Epidermal melanocyte (primary cell): Measurements from ENCODE around the gene EVI5L.
"Not testable (repeated sequence)": the region's sequence is repeated elsewhere in the genome, so short reads cannot be mapped to it uniquely, and the experiment has no call there.

Experiments used
- DNase-seq: peaks from one replicate; pipeline ENCODE4 v3.0.0; 2011; ENCODE audit warnings: low spot score; ENCODE audit not compliant: insufficient read length

Gene EVI5L

GRCh38 chr19:7871437-7872305, 41.7 kb downstream of the EVI5L start:
- peak; percentile 77 for DNase-seq

GRCh38 chr19:7872306-7873204, 42.5 kb downstream of the EVI5L start:
- no peak for DNase-seq

- no peak for DNase-seq
Measured at GRCh38 chr19:7873304-7874075, 43.5 kb downstream of the EVI5L start.

- DNase-seq: peak; percentile 5
Measured at GRCh38 chr19:7874076-7874896, 44.3 kb downstream of the EVI5L start, which contains the start of gene PRR36. TSS of gene PRR36 (minus strand) at chr19:7874390. CDS start at chr19:7873689, 701 bp downstream.

DNA sequence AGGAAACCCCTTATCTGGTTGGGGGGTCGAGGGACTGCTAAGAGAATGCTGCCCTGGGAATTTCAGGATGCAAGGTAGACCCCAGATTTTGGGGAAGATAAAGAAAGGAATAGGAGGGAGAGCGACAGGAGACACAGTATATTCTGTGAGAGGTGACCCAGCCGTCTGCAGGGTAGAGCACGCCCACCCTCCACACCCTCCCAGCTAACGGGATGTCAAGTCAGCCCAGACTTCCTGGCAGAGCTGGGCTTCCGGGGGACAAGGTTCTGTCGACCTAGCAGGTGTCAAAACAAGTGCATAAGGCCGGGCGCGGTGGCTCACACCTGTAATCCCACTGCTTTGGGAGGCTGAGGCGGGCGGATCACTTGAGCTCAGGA, 44.9 kb downstream of the EVI5L start:
- no peak for DNase-seq

DNA sequence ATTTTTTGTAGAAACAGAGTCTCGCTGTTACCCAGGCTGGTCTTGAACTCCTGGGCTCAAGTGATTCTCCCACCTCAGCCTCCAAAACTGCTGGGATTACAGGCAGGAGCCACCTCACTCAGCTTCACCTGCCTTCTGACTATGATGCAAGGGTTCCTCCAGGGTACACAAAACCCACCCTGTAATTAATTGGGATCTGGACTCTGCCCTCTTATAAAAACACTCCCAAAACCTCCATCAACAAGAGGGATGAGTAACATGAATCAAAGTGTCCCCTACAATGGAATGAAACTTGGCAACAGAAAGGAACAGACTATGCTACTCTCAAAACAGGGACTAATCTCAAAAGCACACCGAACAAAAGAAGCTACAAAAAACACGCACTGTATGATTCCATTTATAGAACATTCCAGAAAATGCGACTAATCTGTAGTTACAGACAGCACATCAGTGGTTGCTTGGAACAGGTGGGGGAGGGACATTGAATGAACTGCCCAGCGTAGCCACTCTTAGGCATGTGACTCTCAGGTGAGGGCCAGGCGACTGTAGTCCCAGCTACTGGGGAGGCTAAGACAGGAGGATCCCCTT, 47.3 kb downstream of the EVI5L start:
- no peak for DNase-seq

DNA sequence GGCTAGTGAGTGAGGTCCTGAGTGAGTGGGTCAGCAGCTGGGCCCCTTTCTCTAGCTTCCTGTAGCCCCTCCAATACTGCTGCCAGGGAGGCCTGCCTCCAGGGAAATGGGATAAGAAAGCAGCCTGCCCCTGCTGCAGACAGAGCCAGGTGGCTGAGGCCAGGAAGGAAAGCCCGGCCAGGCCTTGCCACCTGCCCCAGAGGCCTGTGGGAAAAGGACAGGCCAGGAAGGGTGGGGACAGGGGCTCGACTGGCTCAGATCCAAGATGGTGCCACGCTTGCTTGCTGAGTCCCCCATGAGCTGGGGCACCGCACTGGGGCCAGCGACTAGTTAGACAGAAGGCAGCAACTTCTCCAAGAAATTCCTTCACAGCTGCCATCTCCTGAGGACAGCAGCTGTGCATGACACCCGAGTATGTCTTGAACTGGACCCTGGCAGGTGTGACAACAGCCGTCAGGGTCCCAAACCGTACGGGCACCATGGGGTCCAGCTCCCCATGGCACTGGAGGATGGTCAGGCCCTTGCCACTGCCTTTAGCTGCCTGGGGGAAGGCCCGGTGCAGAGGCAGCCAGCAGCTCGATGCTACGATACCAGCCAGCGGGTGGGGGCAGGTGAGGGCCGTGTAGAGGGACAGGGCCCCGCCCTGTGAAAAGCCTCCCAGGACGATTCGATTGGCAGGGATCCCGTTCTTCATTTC, 49.2 kb downstream of the EVI5L start:
- DNase-seq: no peak

DNA sequence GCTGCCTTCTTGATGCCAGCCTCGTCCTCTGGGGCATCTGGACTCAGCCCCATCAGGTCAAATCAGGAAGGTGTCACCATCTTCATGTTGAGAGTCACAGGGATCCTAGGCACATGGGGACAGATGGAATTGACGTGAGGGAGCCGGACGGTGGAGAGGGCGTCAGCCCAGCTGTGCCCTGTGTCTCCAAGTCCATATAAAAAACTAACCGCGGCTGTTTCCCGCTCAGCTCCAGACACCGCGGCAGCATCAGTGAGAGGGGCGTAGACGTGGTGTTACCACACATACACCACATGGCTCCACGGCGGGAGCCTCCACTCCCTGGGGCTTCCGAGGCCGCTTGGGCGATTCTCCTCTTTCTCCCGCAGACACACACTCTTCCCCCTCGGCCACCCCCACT, 49.8 kb downstream of the EVI5L start:
- DNase-seq: no peak

GRCh38 chr19:7881910-7882309, 51.9 kb downstream of the EVI5L start:
- DNase-seq: no peak

DNA sequence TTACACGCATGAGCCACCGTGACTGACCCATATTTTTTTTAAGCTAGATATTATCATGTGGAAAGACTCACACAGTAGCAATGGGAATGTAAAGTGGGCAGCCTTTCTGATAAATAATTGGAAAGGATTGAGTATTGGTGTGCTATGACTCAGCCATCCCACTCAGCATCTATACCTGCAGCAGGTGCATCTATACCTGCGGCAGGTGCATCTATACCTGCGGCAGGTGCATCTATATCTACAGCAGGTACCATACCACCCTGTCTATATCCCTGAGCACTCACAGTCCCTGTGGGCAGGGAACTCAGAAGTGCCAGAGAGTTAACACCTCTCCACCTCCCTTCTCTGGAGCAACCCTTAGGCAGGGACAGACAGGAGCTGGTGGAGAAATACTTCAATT, 53.1 kb downstream of the EVI5L start:
- no peak for DNase-seq

GRCh38 chr19:7883796-7884570, 54.0 kb downstream of the EVI5L start:
- DNase-seq: peak; percentile 47

DNA sequence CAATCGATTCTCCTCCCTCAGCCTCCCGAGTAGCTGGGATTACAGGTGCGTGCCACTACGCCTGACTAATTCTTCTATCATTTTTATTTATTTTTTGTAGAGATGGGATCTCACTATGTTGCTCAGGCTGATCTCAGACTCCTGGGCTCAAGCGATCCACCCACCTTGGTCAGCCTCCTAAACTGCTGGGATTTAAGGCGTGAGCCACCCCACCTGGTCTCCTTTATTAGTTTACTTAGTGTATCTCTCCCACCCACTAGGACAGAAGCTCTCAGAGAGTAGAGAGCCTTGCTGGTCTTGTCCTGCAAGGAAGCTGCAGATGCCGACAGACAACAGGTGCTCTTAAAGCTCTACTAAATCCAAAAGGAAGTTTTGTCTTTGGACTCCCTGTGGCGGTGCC, 55.8 kb downstream of the EVI5L start:
- DNase-seq: no peak

- peak; percentile 9 for DNase-seq
Measured at GRCh38 chr19:7887408-7888144, 57.6 kb downstream of the EVI5L start.

GRCh38 chr19:7888145-7888825, 58.3 kb downstream of the EVI5L start, which contains the start of gene LRRC8E:
TSS of gene LRRC8E (plus strand) at chr19:7888510. CDS start at chr19:7895604, 7,094 bp downstream.
- peak; percentile 77 for DNase-seq

DNA sequence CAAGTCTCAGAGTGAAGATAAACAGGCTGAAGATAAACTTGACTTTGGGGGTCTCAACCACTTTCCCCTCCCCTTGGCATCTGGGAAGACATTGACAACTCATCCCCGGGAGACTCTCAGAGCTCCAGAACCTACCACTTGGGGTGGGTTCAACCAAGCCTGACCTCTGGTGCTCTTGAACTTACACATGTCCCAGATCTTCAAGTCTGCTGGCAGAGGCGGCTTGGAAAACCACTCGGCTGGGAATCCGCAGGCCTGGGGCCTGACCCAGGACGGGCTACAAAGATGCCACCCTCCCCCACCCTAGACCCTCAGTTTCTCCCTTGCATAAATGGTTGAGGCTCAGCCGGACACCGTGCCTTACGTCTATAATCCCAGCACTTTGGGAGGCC, 58.8 kb downstream of the EVI5L start:
- DNase-seq: no peak

DNA sequence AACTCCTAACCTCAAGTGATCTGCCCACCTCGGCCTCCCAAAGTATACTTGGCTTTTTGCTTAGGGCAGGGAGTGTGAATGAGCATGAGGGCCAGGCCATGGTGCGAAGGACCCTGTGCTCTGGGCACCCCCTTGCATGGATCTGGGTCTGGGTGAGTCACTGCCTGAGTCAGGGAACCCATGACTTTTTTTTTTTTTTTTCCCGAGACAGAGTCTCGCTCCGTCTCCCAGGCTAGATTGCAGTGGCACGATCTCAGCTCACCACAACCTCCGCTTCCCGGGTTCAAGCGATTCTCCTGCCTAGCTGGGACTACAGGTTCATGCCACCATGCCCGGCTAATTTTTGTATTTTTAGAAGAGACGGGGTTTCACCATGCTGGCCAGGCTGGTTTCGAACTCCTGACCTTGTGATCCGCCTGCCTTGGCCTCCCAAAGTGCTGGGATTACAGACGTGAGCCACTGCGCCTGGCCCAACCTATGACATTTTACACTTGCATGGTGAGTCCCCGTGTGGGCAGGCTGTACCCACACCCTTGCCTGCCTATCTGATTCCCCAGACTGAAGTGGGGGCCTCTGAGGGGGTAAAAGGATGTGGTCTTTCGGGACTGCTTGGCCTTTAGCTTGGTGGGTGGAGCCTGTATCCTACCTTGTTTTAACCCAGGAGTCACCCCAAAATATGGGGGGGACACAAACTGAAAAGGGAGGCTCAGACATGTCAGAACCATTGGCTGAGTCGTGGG, 63.5 kb downstream of the EVI5L start:
- DNase-seq: not testable (repeated sequence)
